Epithelial cell of esophagus (primary cell): ENCODE measurements around the gene FAM234B.

Experiments
- DNase-seq: peaks from one replicate; pipeline ENCODE4 v3.0.0; 2010; ENCODE audit warnings: low read depth
- H3K4me3 ChIP-seq: 2 replicates; pipeline ENCODE4 v1.5.1; 2011; ENCODE audit warnings: mild to moderate bottlenecking, low read length, control low read depth
- TF ChIP-seq, protein P1 (sequence below): IDR thresholded peaks from 2 replicates; pipeline ENCODE4 v1.5.1; 2011; ENCODE audit warnings: low read depth, mild to moderate bottlenecking, low read length, control low read depth, inconsistent platforms; ENCODE audit not compliant: insufficient read depth; ENCODE audit errors: missing control alignments

FAM234B gene

GRCh38 chr12:13103391-13104033 lies 59.3 kb downstream of the FAM234B start, which contains the start of gene GSG1:
GSG1 (minus strand) TSS chr12:13103667; CDS start chr12:13103512, 155 bp downstream.
- TF ChIP-seq, protein P1, sequence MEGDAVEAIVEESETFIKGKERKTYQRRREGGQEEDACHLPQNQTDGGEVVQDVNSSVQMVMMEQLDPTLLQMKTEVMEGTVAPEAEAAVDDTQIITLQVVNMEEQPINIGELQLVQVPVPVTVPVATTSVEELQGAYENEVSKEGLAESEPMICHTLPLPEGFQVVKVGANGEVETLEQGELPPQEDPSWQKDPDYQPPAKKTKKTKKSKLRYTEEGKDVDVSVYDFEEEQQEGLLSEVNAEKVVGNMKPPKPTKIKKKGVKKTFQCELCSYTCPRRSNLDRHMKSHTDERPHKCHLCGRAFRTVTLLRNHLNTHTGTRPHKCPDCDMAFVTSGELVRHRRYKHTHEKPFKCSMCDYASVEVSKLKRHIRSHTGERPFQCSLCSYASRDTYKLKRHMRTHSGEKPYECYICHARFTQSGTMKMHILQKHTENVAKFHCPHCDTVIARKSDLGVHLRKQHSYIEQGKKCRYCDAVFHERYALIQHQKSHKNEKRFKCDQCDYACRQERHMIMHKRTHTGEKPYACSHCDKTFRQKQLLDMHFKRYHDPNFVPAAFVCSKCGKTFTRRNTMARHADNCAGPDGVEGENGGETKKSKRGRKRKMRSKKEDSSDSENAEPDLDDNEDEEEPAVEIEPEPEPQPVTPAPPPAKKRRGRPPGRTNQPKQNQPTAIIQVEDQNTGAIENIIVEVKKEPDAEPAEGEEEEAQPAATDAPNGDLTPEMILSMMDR = no peak
- peak; percentile 84 for DNase-seq
- H3K4me3 ChIP-seq = no peak within 1 kb of the TSS

GRCh38 chr12:13104409-13104808 lies 60.2 kb downstream of the FAM234B start:
- DNase-seq = no peak
- TF ChIP-seq, protein P1 = no peak
- H3K4me3 ChIP-seq = no peak overlapping the region

- no peak overlapping the region for H3K4me3 ChIP-seq
- TF ChIP-seq, protein P1 = no peak
- no peak for DNase-seq
These were observed 61.6 kb downstream of the FAM234B start for GRCh38 chr12:13105781-13106180.

DNA sequence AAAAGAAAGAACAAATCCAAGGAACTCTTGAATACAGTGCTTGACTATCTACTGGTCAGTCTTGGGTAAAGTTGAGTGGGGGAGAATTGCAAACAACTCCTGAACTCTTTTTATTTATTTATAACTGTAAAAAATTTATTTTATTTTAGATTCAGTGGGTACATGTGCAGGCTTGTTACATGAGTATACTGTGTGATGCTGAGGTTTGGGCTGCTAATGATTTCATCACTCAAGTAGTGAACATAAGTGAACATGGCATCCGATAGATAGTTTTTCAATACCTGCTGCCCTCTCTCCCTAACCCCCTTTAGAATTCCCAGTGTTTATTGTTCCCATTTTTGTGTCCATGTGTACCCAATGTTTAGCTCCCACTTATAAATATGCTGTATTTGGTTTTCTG lies 62.5 kb downstream of the FAM234B start:
- H3K4me3 ChIP-seq = no peak overlapping the region
- TF ChIP-seq, protein P1 = no peak
- peak; percentile 55 for DNase-seq

- no peak overlapping the region for H3K4me3 ChIP-seq
- TF ChIP-seq, protein P1 = no peak
- no peak for DNase-seq
These were observed 68.8 kb downstream of the FAM234B start for GRCh38 chr12:13112968-13113367.

- TF ChIP-seq, protein P1 = no peak
- DNase-seq = no peak
- no peak overlapping the region for H3K4me3 ChIP-seq
These were observed 70.3 kb downstream of the FAM234B start for GRCh38 chr12:13114251-13115052.
